ENCODE measurements around the gene SCAMP5. TPM values are rescaled to one million over a fixed set of nuclear protein-coding genes. Genes with fewer than 3 reads are reported as not detected.

The SCAMP5 gene
- total and polyA plus RNA-seq, 2 of the 13 experiments (the other 11 are each of a cell fraction or from before 2014, with no cell fraction given), result 34.3 to 49.0 TPM

GRCh38 chr15:75043509-75044257, 48.3 kb downstream of the SCAMP5 start (continued):
- TF ChIP-seq MLLT10 (CRISPR knock-in tag; IDR thresholded peaks at IDR 0.05) (no peak), RFX5 (IDR thresholded peaks at IDR 0.05; ENCODE audit: low read depth, low read length) (no peak), CBFB (CRISPR knock-in tag; IDR thresholded peaks at IDR 0.05) (no peak; the same call in 1 of the 2 replicates), RORA (CRISPR knock-in tag; IDR thresholded peaks at IDR 0.05) (no peak), SKI (IDR thresholded peaks at IDR 0.05; ENCODE audit: partially characterized antibody) (peak; percentile 70), MTA3 (CRISPR knock-in tag; IDR thresholded peaks at IDR 0.05) (no peak), ZNF256 (CRISPR knock-in tag; conservative IDR thresholded peaks at IDR 0.05) (no peak), PAXIP1 (CRISPR knock-in tag; conservative IDR thresholded peaks at IDR 0.05) (no peak; the same call in 1 of the 2 replicates), UBTF (CRISPR knock-in tag; IDR thresholded peaks at IDR 0.05) (peak; percentile 72), CERS6 (CRISPR knock-in tag; IDR thresholded peaks at IDR 0.05) (no peak), HMGXB3 (CRISPR knock-in tag; IDR thresholded peaks at IDR 0.05; ENCODE audit: borderline replicate concordance) (no peak), ZNF737 (CRISPR knock-in tag; IDR thresholded peaks at IDR 0.05; ENCODE audit: borderline replicate concordance) (no peak), ZMAT5 (CRISPR knock-in tag; IDR thresholded peaks at IDR 0.05; ENCODE audit: borderline replicate concordance, low read depth) (no peak), ZNF101 (CRISPR knock-in tag; IDR thresholded peaks at IDR 0.05; ENCODE audit: borderline replicate concordance, low read depth) (no peak), ATF3 (CRISPR knock-in tag; IDR thresholded peaks at IDR 0.05) (peak; percentile 84), ZNF616 (CRISPR knock-in tag; IDR thresholded peaks at IDR 0.05; ENCODE audit: low read depth) (no peak)

Data from HepG2 (cell line).